OCI-LY7 (cell line): ENCODE measurements around the gene CSTF1. TPM values are rescaled to one million over a fixed set of nuclear protein-coding genes. Genes with fewer than 3 reads are reported as not detected.

Source experiments
- BruUV-seq: library from RNA; stranded (reverse); fragments of 400-500 nt; replicated peaks from 2 replicates; lab custom pipeline; 2021; lab: Mats Ljungman, UMichigan
- CTCF ChIA-PET: fragments of 300-600 bp; sonication (Branson Sonifier 250); formaldehyde crosslinking; loops from one replicate; lab custom pipeline; 2022; ENCODE audit warnings: antibody characterized with exemption; ENCODE audit not compliant: unreplicated experiment; lab: Charles Lee
- POLR2A ChIA-PET: fragments of 300-600 bp; sonication (Branson Sonifier 250); formaldehyde crosslinking; loops from one replicate; lab custom pipeline; 2022; ENCODE audit warnings: antibody characterized with exemption; lab: Charles Lee
- DNase-seq: peaks from one replicate; pipeline ENCODE4 v3.0.0-alpha.2; 2015; ENCODE audit warnings: low spot score
- H2AFZ ChIP-seq: fragments of 200-600 bp; sonication (generic), shearing (Covaris generic); 2 replicates; pipeline ENCODE4 v1.6.1; 2014; ENCODE audit warnings: mild to moderate bottlenecking, antibody characterized with exemption, low read length, moderate library complexity
- H3K27ac ChIP-seq: fragments of 200-600 bp; sonication (generic); 2 replicates; pipeline ENCODE4 v1.5.1; 2014; ENCODE audit warnings: mixed run types, low read depth, mild to moderate bottlenecking, moderate library complexity, low read length, inconsistent platforms; ENCODE audit not compliant: poor library complexity, severe bottlenecking
- H3K36me3 ChIP-seq: fragments of 200-600 bp; sonication (generic); 2 replicates; pipeline ENCODE4 v1.6.1; 2014; ENCODE audit warnings: mild to moderate bottlenecking, antibody characterized with exemption, low read length, moderate library complexity, mixed read lengths; ENCODE audit not compliant: insufficient read depth
- H3K4me1 ChIP-seq: fragments of 200-600 bp; sonication (generic); 2 replicates; pipeline ENCODE4 v1.5.1; 2014; ENCODE audit warnings: mild to moderate bottlenecking, low read length; ENCODE audit not compliant: insufficient read depth, poor library complexity, severe bottlenecking
- H3K4me2 ChIP-seq: fragments of 200-600 bp; sonication (generic); 2 replicates; pipeline ENCODE4 v1.6.1; 2014; ENCODE audit warnings: mild to moderate bottlenecking, low read length
- H3K4me3 ChIP-seq: fragments of 200-600 bp; sonication (generic); 2 replicates; pipeline ENCODE4 v1.5.1; 2014; ENCODE audit warnings: mild to moderate bottlenecking, low read depth, low read length; ENCODE audit not compliant: poor library complexity, severe bottlenecking
- H3K79me2 ChIP-seq: fragments of 200-600 bp; sonication (generic); 2 replicates; pipeline ENCODE4 v1.6.1; 2016; ENCODE audit warnings: low read depth, mild to moderate bottlenecking, low read length, moderate library complexity, mixed read lengths; ENCODE audit not compliant: insufficient read depth
- H3K9me2 ChIP-seq: fragments of 200-600 bp; sonication (generic); 2 replicates; pipeline ENCODE4 v1.6.1; 2016; ENCODE audit warnings: mild to moderate bottlenecking, low read length, mixed read lengths; ENCODE audit not compliant: insufficient read depth
- H3K9me3 ChIP-seq: fragments of 200-600 bp; sonication (generic); 2 replicates; pipeline ENCODE4 v1.6.1; 2014; ENCODE audit warnings: mild to moderate bottlenecking, mixed run types, low read length, mixed read lengths
- H4K20me1 ChIP-seq: fragments of 200-600 bp; sonication (generic); 2 replicates; pipeline ENCODE4 v1.6.1; 2014; ENCODE audit warnings: mild to moderate bottlenecking, antibody characterized with exemption, low read length, moderate library complexity, mixed read lengths; ENCODE audit not compliant: insufficient read depth
- EZH2phosphoT487 ChIP-seq: fragments of 200-600 bp; sonication (generic); IDR thresholded peaks from 2 replicates; pipeline ENCODE4 v1.6.1; 2018; ENCODE audit warnings: low read depth, borderline replicate concordance, mild to moderate bottlenecking, mixed run types, antibody characterized with exemption, low read length, moderate library complexity, mixed read lengths
- intact Hi-C: fragments of 100-400 bp; cut with micrococcal nuclease; formaldehyde crosslinking; loops from one replicate; pipeline ENCODE4 v1.10.0; 2022; ENCODE audit not compliant: unreplicated experiment
- total RNA-seq, 2 experiments: library from RNA; depleted of rRNA in 1 of 2; stranded (reverse); fragments of >200 nt in 1 of 2; shearing (Covaris generic) in 1 of 2; gene quantifications; 2 replicates each; pipeline ENCODE4 v1.2.3, GENCODE V29; 2014 to 2022
- TF ChIP-seq, protein P1 (sequence below): fragments of 200-600 bp; sonication (generic); conservative IDR thresholded peaks from 2 replicates; pipeline ENCODE4 v1.5.1; 2014; ENCODE audit warnings: mild to moderate bottlenecking, antibody characterized with exemption, low read length, moderate library complexity, mixed read lengths

Gene CSTF1
- total RNA-seq, 2 experiments from 2014 or later: 52.1 to 56.0 TPM

DNA sequence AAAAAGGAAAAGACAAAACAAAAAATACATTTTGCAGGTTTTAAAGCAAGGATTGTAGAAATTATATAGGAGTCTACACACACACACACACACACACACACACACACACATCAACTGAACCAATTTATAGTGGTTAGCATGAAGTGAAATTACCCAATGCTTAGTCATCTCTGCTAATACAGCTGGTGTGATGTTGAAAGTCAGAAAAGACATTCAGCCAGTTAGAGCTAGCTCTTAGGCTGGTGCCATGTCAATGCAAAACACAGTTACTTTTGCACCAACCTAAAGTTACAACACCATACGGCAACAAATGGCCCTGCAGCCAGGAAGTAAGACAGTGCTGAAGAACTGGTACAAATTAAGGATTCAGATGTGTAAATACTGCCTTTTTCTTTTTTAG is 18.5 kb upstream of the CSTF1 start:
- peaks cover 100% of the 10 kb centered on the region for H3K36me3 ChIP-seq
- H3K27ac ChIP-seq: no peak overlapping the region
- no peak for DNase-seq
- no peak for TF ChIP-seq EZH2phosphoT487
- TF ChIP-seq, protein P1, sequence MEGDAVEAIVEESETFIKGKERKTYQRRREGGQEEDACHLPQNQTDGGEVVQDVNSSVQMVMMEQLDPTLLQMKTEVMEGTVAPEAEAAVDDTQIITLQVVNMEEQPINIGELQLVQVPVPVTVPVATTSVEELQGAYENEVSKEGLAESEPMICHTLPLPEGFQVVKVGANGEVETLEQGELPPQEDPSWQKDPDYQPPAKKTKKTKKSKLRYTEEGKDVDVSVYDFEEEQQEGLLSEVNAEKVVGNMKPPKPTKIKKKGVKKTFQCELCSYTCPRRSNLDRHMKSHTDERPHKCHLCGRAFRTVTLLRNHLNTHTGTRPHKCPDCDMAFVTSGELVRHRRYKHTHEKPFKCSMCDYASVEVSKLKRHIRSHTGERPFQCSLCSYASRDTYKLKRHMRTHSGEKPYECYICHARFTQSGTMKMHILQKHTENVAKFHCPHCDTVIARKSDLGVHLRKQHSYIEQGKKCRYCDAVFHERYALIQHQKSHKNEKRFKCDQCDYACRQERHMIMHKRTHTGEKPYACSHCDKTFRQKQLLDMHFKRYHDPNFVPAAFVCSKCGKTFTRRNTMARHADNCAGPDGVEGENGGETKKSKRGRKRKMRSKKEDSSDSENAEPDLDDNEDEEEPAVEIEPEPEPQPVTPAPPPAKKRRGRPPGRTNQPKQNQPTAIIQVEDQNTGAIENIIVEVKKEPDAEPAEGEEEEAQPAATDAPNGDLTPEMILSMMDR: no peak
- no peak overlapping the region for H2AFZ ChIP-seq
- H4K20me1 ChIP-seq: peaks cover 12% of the 10 kb centered on the region; the same call in 1 of the 2 replicates
- no peak overlapping the region for H3K4me3 ChIP-seq
- no TSS peak for BruUV-seq
- intact Hi-C loops: no loop called here
- POLR2A ChIA-PET: interaction anchor here (0.6 to 1.1 kb wide), 4 partner anchors 15 to 416 kb away, joined by 3 to 5 read pairs (median 3); partner anchors contain the start of gene FAM210B
- CTCF ChIA-PET: no interaction called here
- no peaks in the 10 kb centered on the region for H3K4me1 ChIP-seq
- H3K9me3 ChIP-seq: no peaks in the 10 kb centered on the region
- H3K79me2 ChIP-seq: peaks cover 45% of the 10 kb centered on the region
- H3K9me2 ChIP-seq: no peaks in the 10 kb centered on the region
- no peak overlapping the region for H3K4me2 ChIP-seq

DNA sequence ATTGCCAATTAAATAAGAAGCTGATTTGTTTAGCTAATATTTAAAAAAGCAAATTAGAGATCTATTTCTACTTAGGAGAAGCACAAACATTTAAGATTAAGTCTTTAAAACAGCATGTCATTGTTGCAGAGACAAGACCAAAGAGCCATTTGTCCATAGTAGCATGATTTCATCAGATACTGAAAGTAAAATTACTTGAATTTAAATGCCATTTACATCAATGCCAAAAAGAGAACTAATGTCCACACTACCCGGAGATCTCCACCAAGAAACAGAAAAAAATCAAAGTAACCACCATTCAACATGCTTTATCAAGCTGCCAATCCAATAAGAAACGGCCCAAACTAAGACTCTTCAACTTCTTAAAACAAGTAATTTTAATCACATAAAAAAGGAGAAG is 16.1 kb upstream of the CSTF1 start:
- Histone ChIP-seq H3K9me2 (no peaks in the 10 kb centered on the region), H3K4me3 (no peak overlapping the region), H3K79me2 (peaks cover 62% of the 10 kb centered on the region), H3K4me2 (no peak overlapping the region), H3K9me3 (no peaks in the 10 kb centered on the region), H3K36me3 (peaks cover 99% of the 10 kb centered on the region), H2AFZ (no peak overlapping the region), H3K4me1 (no peaks in the 10 kb centered on the region), H4K20me1 (peaks cover 7% of the 10 kb centered on the region; the same call in 1 of the 2 replicates), H3K27ac (no peak overlapping the region)
- TF ChIP-seq EZH2phosphoT487: no peak
- TF ChIP-seq, protein P1: no peak
- ChIA-PET POLR2A (interaction anchor here (1.4 kb wide), 1 partner anchor 10 kb away, joined by 3 read pairs; no protein-coding TSS in a partner anchor), CTCF (interaction anchor here (0.6 kb wide), 1 partner anchor 313 kb away, joined by 3 read pairs; no protein-coding TSS in a partner anchor)
- intact Hi-C loops: no loop called here
- no TSS peak for BruUV-seq
- no peak for DNase-seq

DNA sequence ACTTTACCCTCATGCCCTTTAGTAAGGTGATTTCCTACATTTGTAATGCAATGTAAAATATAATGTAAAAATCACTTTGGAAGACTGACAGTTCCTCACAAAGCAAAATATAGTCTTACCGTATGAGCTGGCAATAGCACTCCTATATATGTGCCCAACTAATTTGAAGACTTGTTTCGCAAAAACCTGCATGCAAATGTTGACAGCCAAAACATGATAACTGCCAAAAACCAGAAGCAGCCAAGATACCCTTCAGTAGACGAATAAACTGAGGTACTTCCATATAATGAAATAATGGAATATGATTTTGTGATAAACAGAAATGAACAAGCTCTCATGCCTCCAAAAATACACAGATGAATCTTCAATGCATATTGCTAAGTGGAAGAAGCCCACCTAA is 14.1 kb upstream of the CSTF1 start:
- TF ChIP-seq EZH2phosphoT487: no peak
- TF ChIP-seq, protein P1: no peak
- Histone ChIP-seq H3K9me2 (no peaks in the 10 kb centered on the region), H3K36me3 (peaks cover 99% of the 10 kb centered on the region), H3K79me2 (peaks cover 70% of the 10 kb centered on the region), H3K4me1 (no peaks in the 10 kb centered on the region), H4K20me1 (peaks cover 8% of the 10 kb centered on the region; the same call in 1 of the 2 replicates), H3K9me3 (no peaks in the 10 kb centered on the region), H2AFZ (no peak overlapping the region), H3K4me2 (no peak overlapping the region), H3K27ac (no peak overlapping the region), H3K4me3 (no peak overlapping the region)
- no TSS peak for BruUV-seq
- ChIA-PET POLR2A (no interaction called here), CTCF (no interaction called here)
- intact Hi-C loops: no loop called here
- DNase-seq: no peak
